Ishikawa (cell line): Measurements from ENCODE around the gene RNF157.

Experiments used
- CEBPB ChIP-seq: IDR thresholded peaks from 2 replicates; pipeline ENCODE4 v1.6.1; 2012
- CREB1 ChIP-seq: IDR thresholded peaks from 2 replicates; pipeline ENCODE4 v1.6.1; 2012; ENCODE audit warnings: low read depth
- EGR1 ChIP-seq: IDR thresholded peaks from 2 replicates; pipeline ENCODE4 v1.6.1; 2012
- EP300 ChIP-seq: IDR thresholded peaks from 2 replicates; pipeline ENCODE4 v1.6.1; 2012; ENCODE audit warnings: borderline replicate concordance
- FOXM1 ChIP-seq: IDR thresholded peaks from 2 replicates; pipeline ENCODE4 v1.6.1; 2012; ENCODE audit warnings: low read depth, borderline replicate concordance
- NFIC ChIP-seq: IDR thresholded peaks from 2 replicates; pipeline ENCODE4 v1.6.1; 2012
- RAD21 ChIP-seq: IDR thresholded peaks from 2 replicates; pipeline ENCODE4 v1.6.1; 2012; ENCODE audit warnings: low read depth
- TAF1 ChIP-seq: IDR thresholded peaks from 2 replicates; pipeline ENCODE4 v1.6.1; 2012; ENCODE audit warnings: low read depth, mild to moderate bottlenecking
- TEAD4 ChIP-seq: IDR thresholded peaks from 2 replicates; pipeline ENCODE4 v1.6.1; 2012
- YY1 ChIP-seq: IDR thresholded peaks from 2 replicates; pipeline ENCODE4 v1.6.1; 2012; ENCODE audit warnings: low read depth
- ZBTB7A ChIP-seq: IDR thresholded peaks from 2 replicates; pipeline ENCODE4 v1.6.1; 2012; ENCODE audit warnings: low read depth
- TF ChIP-seq, protein P1 (sequence below): IDR thresholded peaks from 2 replicates; pipeline ENCODE4 v1.6.1; 2012
- TF ChIP-seq, protein P2 (sequence below): IDR thresholded peaks from 2 replicates; pipeline ENCODE4 v1.6.1; 2012
- TF ChIP-seq, protein P3 (sequence below): IDR thresholded peaks from 2 replicates; pipeline ENCODE4 v1.6.1; 2012; ENCODE audit warnings: low read depth, mild to moderate bottlenecking

DNA sequence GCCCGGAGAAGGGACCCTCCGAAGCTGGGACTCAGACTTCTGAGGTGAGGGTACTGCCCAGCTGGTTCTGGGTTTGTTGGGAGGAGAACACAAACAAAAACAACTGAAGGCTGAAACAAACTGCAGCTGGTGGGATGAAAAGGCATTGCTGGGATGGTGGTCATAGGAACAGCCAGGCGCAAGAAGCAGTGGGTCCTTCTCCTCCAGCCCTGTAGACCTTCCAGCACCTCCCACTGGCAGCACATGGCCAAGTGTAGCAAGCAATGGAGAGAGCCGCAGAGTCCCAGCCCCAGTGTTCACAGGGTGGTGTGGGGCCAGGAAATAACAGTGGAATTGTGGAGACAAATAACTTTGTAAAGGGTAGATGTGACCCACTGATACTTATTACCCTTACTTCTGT lies 50.6 kb downstream of the RNF157 start:
- TF ChIP-seq EP300 = no peak
- no peak for TF ChIP-seq RAD21
- TF ChIP-seq, protein P1, sequence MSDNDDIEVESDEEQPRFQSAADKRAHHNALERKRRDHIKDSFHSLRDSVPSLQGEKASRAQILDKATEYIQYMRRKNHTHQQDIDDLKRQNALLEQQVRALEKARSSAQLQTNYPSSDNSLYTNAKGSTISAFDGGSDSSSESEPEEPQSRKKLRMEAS = no peak
- no peak for TF ChIP-seq TAF1
- no peak for TF ChIP-seq CEBPB
- TF ChIP-seq CREB1 = no peak
- TF ChIP-seq YY1 = no peak
- TF ChIP-seq, protein P2, sequence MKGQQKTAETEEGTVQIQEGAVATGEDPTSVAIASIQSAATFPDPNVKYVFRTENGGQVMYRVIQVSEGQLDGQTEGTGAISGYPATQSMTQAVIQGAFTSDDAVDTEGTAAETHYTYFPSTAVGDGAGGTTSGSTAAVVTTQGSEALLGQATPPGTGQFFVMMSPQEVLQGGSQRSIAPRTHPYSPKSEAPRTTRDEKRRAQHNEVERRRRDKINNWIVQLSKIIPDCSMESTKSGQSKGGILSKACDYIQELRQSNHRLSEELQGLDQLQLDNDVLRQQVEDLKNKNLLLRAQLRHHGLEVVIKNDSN = no peak
- no peak for TF ChIP-seq EGR1
- no peak for TF ChIP-seq NFIC
- TF ChIP-seq, protein P3, sequence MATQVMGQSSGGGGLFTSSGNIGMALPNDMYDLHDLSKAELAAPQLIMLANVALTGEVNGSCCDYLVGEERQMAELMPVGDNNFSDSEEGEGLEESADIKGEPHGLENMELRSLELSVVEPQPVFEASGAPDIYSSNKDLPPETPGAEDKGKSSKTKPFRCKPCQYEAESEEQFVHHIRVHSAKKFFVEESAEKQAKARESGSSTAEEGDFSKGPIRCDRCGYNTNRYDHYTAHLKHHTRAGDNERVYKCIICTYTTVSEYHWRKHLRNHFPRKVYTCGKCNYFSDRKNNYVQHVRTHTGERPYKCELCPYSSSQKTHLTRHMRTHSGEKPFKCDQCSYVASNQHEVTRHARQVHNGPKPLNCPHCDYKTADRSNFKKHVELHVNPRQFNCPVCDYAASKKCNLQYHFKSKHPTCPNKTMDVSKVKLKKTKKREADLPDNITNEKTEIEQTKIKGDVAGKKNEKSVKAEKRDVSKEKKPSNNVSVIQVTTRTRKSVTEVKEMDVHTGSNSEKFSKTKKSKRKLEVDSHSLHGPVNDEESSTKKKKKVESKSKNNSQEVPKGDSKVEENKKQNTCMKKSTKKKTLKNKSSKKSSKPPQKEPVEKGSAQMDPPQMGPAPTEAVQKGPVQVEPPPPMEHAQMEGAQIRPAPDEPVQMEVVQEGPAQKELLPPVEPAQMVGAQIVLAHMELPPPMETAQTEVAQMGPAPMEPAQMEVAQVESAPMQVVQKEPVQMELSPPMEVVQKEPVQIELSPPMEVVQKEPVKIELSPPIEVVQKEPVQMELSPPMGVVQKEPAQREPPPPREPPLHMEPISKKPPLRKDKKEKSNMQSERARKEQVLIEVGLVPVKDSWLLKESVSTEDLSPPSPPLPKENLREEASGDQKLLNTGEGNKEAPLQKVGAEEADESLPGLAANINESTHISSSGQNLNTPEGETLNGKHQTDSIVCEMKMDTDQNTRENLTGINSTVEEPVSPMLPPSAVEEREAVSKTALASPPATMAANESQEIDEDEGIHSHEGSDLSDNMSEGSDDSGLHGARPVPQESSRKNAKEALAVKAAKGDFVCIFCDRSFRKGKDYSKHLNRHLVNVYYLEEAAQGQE = no peak
- no peak for TF ChIP-seq FOXM1
- TF ChIP-seq TEAD4 = no peak
- no peak for TF ChIP-seq ZBTB7A
